A549 (cell line): ENCODE data around the gene LVRN.

ENCODE experiments used
- CTCF ChIP-seq: fragments of >200 bp; sonication (Bioruptor Twin); formaldehyde crosslinking; IDR thresholded peaks from 3 replicates; pipeline ENCODE4 v1.5.1; 2016
- HDAC2 ChIP-seq: fragments of 200-600 bp; sonication (generic); IDR thresholded peaks from 2 replicates; pipeline ENCODE4 v1.6.1; 2016
- KDM5A ChIP-seq: fragments of 200-600 bp; sonication (generic); IDR thresholded peaks from 2 replicates; pipeline ENCODE4 v1.6.1; 2016; ENCODE audit warnings: antibody characterized with exemption, mild to moderate bottlenecking
- MAX ChIP-seq: IDR thresholded peaks from 2 replicates; pipeline ENCODE4 v1.6.1; 2012
- MAZ ChIP-seq: fragments of 150-350 bp; IDR thresholded peaks from 2 replicates; pipeline ENCODE4 v1.6.1; 2014; ENCODE audit warnings: antibody characterized with exemption, low read depth, low read length, borderline replicate concordance
- NPAS2 ChIP-seq: fragments of 250-450 bp; sonication (Bioruptor Pico); IDR thresholded peaks from 2 replicates; pipeline ENCODE4 v1.8.0; 2022; ENCODE audit warnings: mild to moderate bottlenecking, moderate library complexity, borderline replicate concordance
- NR3C1 ChIP-seq: fragments of >200 bp; sonication (Bioruptor Twin); formaldehyde crosslinking; IDR thresholded peaks from 3 replicates; pipeline ENCODE4 v1.6.1; 2017
- POLR2A ChIP-seq: IDR thresholded peaks from 2 replicates; pipeline ENCODE4 v1.6.1; 2012; ENCODE audit warnings: mild to moderate bottlenecking, low read length
- POLR2AphosphoS2 ChIP-seq: conservative IDR thresholded peaks from 2 replicates; pipeline ENCODE4 v1.6.1; 2012; ENCODE audit warnings: low read length, improper control_type of control experiment, inconsistent platforms
- RCOR1 ChIP-seq: fragments of 150-350 bp; IDR thresholded peaks from 2 replicates; pipeline ENCODE4 v1.6.1; 2014; ENCODE audit warnings: antibody characterized with exemption, low read length, low read depth
- RNF2 ChIP-seq: fragments of 200-600 bp; sonication (generic); IDR thresholded peaks from 2 replicates; pipeline ENCODE4 v1.6.1; 2016; ENCODE audit warnings: low read depth, mild to moderate bottlenecking, antibody characterized with exemption, moderate library complexity, borderline replicate concordance
- USF2 ChIP-seq: fragments of 450-650 bp; IDR thresholded peaks from 2 replicates; pipeline ENCODE4 v1.6.1; 2014; ENCODE audit warnings: antibody characterized with exemption
- TF ChIP-seq, protein P1 (sequence below): fragments of >200 bp; sonication (Bioruptor Twin); formaldehyde crosslinking; IDR thresholded peaks from 3 replicates; pipeline ENCODE4 v1.6.1; 2016

GRCh38 chr5:115962239-115962564 lies at the start of gene LVRN:
- TF ChIP-seq CTCF (no peak), USF2 (no peak), NR3C1 (no peak), RCOR1 (no peak), POLR2AphosphoS2 (no peak), MAX (no peak), RNF2 (no peak), NPAS2 (CRISPR knock-in tag) (no peak), KDM5A (no peak), HDAC2 (no peak), MAZ (no peak), POLR2A (no peak)
- TF ChIP-seq, protein P1, sequence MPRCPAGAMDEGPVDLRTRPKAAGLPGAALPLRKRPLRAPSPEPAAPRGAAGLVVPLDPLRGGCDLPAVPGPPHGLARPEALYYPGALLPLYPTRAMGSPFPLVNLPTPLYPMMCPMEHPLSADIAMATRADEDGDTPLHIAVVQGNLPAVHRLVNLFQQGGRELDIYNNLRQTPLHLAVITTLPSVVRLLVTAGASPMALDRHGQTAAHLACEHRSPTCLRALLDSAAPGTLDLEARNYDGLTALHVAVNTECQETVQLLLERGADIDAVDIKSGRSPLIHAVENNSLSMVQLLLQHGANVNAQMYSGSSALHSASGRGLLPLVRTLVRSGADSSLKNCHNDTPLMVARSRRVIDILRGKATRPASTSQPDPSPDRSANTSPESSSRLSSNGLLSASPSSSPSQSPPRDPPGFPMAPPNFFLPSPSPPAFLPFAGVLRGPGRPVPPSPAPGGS, result no peak
